Measurements from ENCODE around the gene ACSM4. TPM values are rescaled to one million over a fixed set of nuclear protein-coding genes. Genes with fewer than 3 reads are reported as not detected.

ACSM4 gene
- total RNA-seq, 4 donors from 2014 or later, result not detected

DNA sequence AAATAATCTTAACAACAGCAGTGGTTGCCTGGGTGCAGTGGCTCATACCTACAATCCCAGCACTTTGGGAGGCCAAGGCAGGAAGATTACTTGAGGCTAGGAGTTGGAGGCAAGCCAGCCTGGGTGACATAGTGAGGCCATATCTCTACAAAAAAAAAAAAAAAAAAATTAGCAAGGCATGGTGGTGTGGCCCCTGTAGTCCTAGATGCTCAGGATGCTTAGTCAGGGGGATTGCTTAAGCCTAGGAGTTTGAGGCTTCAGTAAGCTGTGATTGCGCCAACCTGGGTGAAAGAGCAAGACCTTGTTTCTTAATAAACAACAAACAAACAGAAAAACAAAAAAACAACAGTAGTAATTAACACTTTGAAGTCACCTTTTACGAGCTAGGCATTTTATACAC is 642 bp upstream of the ACSM4 start:
- H3K4me1 ChIP-seq, result no peaks in the 10 kb centered on the region
- intact Hi-C loops (cut with DNase I), result no loop called here
- H3K4me3 ChIP-seq, result no peak overlapping the region
- no peak for DNase-seq (ENCODE audit: extremely low spot score)
- H3K27ac ChIP-seq (replicated peaks in 1 of 4), result no peak overlapping the region
- no peaks in the 10 kb centered on the region for H3K36me3 ChIP-seq
- H3K9me3 ChIP-seq, result no peaks in the 10 kb centered on the region
- no peaks in the 10 kb centered on the region for H3K27me3 ChIP-seq
- WGBS, result 92% methylated on average over 2 of the region's 2 CpGs
- TF ChIP-seq POLR2A (IDR thresholded peaks at IDR 0.05; ENCODE audit: low read depth) (no peak), EP300 (IDR thresholded peaks at IDR 0.05) (no peak), POLR2AphosphoS5 (IDR thresholded peaks at IDR 0.05) (no peak)
- TF ChIP-seq, protein P1, sequence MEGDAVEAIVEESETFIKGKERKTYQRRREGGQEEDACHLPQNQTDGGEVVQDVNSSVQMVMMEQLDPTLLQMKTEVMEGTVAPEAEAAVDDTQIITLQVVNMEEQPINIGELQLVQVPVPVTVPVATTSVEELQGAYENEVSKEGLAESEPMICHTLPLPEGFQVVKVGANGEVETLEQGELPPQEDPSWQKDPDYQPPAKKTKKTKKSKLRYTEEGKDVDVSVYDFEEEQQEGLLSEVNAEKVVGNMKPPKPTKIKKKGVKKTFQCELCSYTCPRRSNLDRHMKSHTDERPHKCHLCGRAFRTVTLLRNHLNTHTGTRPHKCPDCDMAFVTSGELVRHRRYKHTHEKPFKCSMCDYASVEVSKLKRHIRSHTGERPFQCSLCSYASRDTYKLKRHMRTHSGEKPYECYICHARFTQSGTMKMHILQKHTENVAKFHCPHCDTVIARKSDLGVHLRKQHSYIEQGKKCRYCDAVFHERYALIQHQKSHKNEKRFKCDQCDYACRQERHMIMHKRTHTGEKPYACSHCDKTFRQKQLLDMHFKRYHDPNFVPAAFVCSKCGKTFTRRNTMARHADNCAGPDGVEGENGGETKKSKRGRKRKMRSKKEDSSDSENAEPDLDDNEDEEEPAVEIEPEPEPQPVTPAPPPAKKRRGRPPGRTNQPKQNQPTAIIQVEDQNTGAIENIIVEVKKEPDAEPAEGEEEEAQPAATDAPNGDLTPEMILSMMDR (IDR thresholded peaks at IDR 0.05), result no peak

DNA sequence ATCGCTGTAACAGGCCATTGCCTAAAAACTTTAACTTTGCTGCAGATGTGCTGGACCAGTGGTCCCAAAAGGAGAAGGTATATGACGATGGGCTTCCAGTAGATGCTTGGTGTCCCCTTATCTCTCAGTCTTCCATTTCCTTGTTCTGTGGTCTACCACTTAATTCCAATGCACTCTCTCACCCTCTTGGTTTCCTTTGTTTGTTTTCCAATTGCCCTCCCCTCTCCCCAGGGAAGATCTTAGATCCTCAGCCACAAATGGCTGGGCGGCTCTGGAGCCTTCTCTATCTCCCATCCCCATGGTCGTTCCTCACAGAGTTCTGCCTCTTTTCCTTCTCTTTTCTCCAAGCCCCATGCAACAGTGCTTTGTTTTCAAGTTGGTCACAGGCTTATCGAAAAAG is 584 bp downstream of the ACSM4 start:
- Histone ChIP-seq H3K36me3 (no peaks in the 10 kb centered on the region), H3K4me1 (no peaks in the 10 kb centered on the region), H3K27ac (replicated peaks in 1 of 4) (no peak overlapping the region), H3K4me3 (no peak overlapping the region), H3K9me3 (no peaks in the 10 kb centered on the region), H3K27me3 (no peaks in the 10 kb centered on the region)
- 60% methylated on average over 5 of the region's 5 CpGs for WGBS
- TF ChIP-seq, protein P1 (IDR thresholded peaks at IDR 0.05), result no peak
- TF ChIP-seq POLR2A (IDR thresholded peaks at IDR 0.05; ENCODE audit: low read depth) (no peak), POLR2AphosphoS5 (IDR thresholded peaks at IDR 0.05) (no peak), EP300 (IDR thresholded peaks at IDR 0.05) (no peak)
- peak; percentile 87 for DNase-seq (ENCODE audit: extremely low spot score)
- intact Hi-C loops (cut with DNase I), result no loop called here

DNA sequence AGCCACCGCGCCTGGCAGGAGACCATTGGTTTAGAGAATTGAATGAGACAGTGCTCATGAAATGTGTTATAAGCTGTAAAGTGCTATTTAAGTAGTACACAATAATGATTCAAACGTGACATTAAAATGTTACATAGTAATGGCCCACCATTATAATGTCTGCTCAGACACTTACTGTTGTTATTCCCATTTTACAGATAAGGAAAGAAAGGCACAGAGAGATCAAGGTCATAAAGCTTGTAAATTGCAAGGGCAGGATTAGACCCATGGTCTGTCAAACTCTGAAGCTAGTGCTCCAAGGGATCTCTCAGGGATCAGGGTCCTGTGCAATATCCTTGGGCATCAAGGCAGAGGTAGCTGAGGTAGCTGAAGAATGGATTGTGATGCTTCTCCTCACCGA is 6.2 kb downstream of the ACSM4 start:
- H3K27me3 ChIP-seq, result no peaks in the 10 kb centered on the region
- no peak for DNase-seq (ENCODE audit: extremely low spot score)
- no peaks in the 10 kb centered on the region for H3K9me3 ChIP-seq
- H3K4me1 ChIP-seq, result no peaks in the 10 kb centered on the region
- H3K36me3 ChIP-seq, result no peaks in the 10 kb centered on the region
- no peak overlapping the region for H3K27ac ChIP-seq (replicated peaks in 1 of 4)
- WGBS, result 93% methylated on average over 4 of the region's 4 CpGs
- TF ChIP-seq, protein P1 (IDR thresholded peaks at IDR 0.05), result no peak
- no peak for TF ChIP-seq POLR2AphosphoS5 (IDR thresholded peaks at IDR 0.05)
- no peak for TF ChIP-seq EP300 (IDR thresholded peaks at IDR 0.05)
- TF ChIP-seq POLR2A (IDR thresholded peaks at IDR 0.05; ENCODE audit: low read depth), result no peak
- no peak overlapping the region for H3K4me3 ChIP-seq
- intact Hi-C loops (cut with DNase I), result no loop called here

DNA sequence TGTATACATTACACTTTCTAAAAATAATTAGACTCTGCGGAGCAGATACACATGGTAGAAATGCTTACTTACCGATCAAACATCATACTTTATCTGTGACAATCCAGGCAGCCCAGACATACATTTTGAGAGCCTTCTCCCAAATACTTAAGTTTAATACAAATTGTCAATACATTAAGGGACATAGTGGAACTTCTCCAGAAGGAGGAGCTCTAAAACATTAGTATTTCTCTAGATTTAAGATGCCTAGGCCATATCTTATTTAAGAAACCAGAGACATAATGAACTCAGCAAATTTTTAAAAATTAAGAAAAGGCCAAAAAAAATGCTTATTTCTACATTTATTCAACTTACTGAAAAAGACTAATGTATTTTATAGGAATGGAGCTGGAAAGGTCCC is 16.1 kb downstream of the ACSM4 start:
- H3K36me3 ChIP-seq, result no peaks in the 10 kb centered on the region
- no peaks in the 10 kb centered on the region for H3K27me3 ChIP-seq
- no peaks in the 10 kb centered on the region for H3K9me3 ChIP-seq
- WGBS, result 74% methylated on average over 2 of the region's 2 CpGs
- H3K4me3 ChIP-seq, result no peak overlapping the region
- no peak for DNase-seq (ENCODE audit: extremely low spot score)
- TF ChIP-seq POLR2A (IDR thresholded peaks at IDR 0.05; ENCODE audit: low read depth) (no peak), POLR2AphosphoS5 (IDR thresholded peaks at IDR 0.05) (no peak), EP300 (IDR thresholded peaks at IDR 0.05) (no peak)
- TF ChIP-seq, protein P1 (IDR thresholded peaks at IDR 0.05), result no peak
- intact Hi-C loops (cut with DNase I), result no loop called here
- no peak overlapping the region for H3K27ac ChIP-seq (replicated peaks in 1 of 4)
- no peaks in the 10 kb centered on the region for H3K4me1 ChIP-seq

DNA sequence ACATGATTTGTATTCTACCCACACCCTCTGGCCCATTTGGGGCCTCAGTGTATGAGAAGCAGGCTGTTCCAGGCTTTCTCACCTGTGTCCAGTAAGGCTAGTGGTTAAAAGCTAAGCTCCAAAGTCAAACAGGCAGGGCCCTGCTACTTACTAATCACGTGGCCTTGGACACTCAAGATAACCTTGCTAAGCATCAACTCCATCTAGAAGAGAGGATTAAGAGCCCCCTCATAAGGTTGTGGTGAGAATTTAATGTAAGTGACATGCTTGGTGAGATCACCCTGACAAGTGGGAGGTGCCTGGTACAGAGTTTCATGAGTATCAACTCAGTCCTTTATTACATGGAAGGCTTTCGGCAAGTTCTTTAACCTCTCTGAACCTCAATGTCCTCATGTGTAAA is 17.8 kb downstream of the ACSM4 start:
- no peaks in the 10 kb centered on the region for H3K36me3 ChIP-seq
- no peaks in the 10 kb centered on the region for H3K9me3 ChIP-seq
- 72% methylated on average over 2 of the region's 2 CpGs for WGBS
- H3K27me3 ChIP-seq, result no peaks in the 10 kb centered on the region
- no peak for DNase-seq (ENCODE audit: extremely low spot score)
- H3K4me3 ChIP-seq, result no peak overlapping the region
- no peak overlapping the region for H3K27ac ChIP-seq (replicated peaks in 1 of 4)
- no peaks in the 10 kb centered on the region for H3K4me1 ChIP-seq
- TF ChIP-seq POLR2A (IDR thresholded peaks at IDR 0.05; ENCODE audit: low read depth) (no peak), EP300 (IDR thresholded peaks at IDR 0.05) (no peak), POLR2AphosphoS5 (IDR thresholded peaks at IDR 0.05) (no peak)
- TF ChIP-seq, protein P1 (IDR thresholded peaks at IDR 0.05), result no peak
- intact Hi-C loops (cut with DNase I), result no loop called here

Data from esophagus muscularis mucosa (tissue), 4 donors.